ENCODE measurements around the gene NOX3. TPM values are rescaled to one million over a fixed set of nuclear protein-coding genes. Genes with fewer than 3 reads are reported as not detected.

NOX3 gene
- total and polyA plus RNA-seq, 2 experiments from 2014 or later: not detected

GRCh38 chr6:155441112-155441465 lies 14.6 kb downstream of the NOX3 start:
- Mint-ChIP-seq H3K27ac (peak overlapping the region; percentile 70; the same call in 1 of the 2 replicates), H3K4me1 (peaks cover 5% of the 10 kb centered on the region; the same call in 1 of the 3 replicates), H3K27me3 (ENCODE audit: insufficient read depth, low read depth, poor library complexity) (no peaks in the 10 kb centered on the region), H3K4me3 (no peak overlapping the region), H3K36me3 (ENCODE audit: low read depth) (no peaks in the 10 kb centered on the region), H3K9me3 (no peaks in the 10 kb centered on the region)
- TF ChIP-seq ZNF331 (CRISPR knock-in tag; IDR thresholded peaks at IDR 0.05; ENCODE audit: low read depth) (no peak), STAT1 (IDR thresholded peaks at IDR 0.05; ENCODE audit: unreplicated experiment) (no peak), ZNF114 (CRISPR knock-in tag; IDR thresholded peaks at IDR 0.05) (no peak), REST (IDR thresholded peaks at IDR 0.05; ENCODE audit: unreplicated experiment) (no peak), CREB1 (CRISPR knock-in tag; IDR thresholded peaks at IDR 0.05; ENCODE audit: low read depth) (no peak)
- TF ChIP-seq, protein P1, sequence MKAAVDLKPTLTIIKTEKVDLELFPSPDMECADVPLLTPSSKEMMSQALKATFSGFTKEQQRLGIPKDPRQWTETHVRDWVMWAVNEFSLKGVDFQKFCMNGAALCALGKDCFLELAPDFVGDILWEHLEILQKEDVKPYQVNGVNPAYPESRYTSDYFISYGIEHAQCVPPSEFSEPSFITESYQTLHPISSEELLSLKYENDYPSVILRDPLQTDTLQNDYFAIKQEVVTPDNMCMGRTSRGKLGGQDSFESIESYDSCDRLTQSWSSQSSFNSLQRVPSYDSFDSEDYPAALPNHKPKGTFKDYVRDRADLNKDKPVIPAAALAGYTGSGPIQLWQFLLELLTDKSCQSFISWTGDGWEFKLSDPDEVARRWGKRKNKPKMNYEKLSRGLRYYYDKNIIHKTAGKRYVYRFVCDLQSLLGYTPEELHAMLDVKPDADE (IDR thresholded peaks at IDR 0.05): no peak
- ATAC-seq: no peak
- Histone ChIP-seq H3K4me3 (no peak overlapping the region), H3K27ac (ENCODE audit: low read depth) (no peak overlapping the region), H3K4me2 (no peak overlapping the region), H3K36me3 (ENCODE audit: insufficient read depth) (no peaks in the 10 kb centered on the region), H2AFZ (no peak overlapping the region), H3K79me2 (replicated peaks; ENCODE audit: insufficient read depth) (no peaks in the 10 kb centered on the region), H3K4me1 (ENCODE audit: insufficient read depth) (no peaks in the 10 kb centered on the region), H3K27me3 (ENCODE audit: insufficient read depth) (no peaks in the 10 kb centered on the region), H3F3A (replicated peaks; ENCODE audit: low read depth) (no peaks in the 10 kb centered on the region), H4K20me1 (replicated peaks; ENCODE audit: insufficient read depth) (no peaks in the 10 kb centered on the region), H3K9me2 (ENCODE audit: insufficient read depth) (no peaks in the 10 kb centered on the region)
- no peak for DNase-seq (ENCODE audit: low spot score)

- H3K4me1 ChIP-seq (ENCODE audit: insufficient read depth): no peaks in the 10 kb centered on the region
- no peak overlapping the region for H3K4me2 ChIP-seq
- no peaks in the 10 kb centered on the region for H3K9me2 ChIP-seq (ENCODE audit: insufficient read depth)
- no peaks in the 10 kb centered on the region for H3K27me3 Mint-ChIP-seq (ENCODE audit: insufficient read depth, low read depth, poor library complexity)
- DNase-seq (ENCODE audit: low spot score): no peak
- H4K20me1 ChIP-seq (replicated peaks; ENCODE audit: insufficient read depth): no peaks in the 10 kb centered on the region
- ATAC-seq: no peak; the same call in 2 of the 3 replicates
- H3K27me3 ChIP-seq (ENCODE audit: insufficient read depth): no peaks in the 10 kb centered on the region
- H3K36me3 ChIP-seq (ENCODE audit: insufficient read depth): no peaks in the 10 kb centered on the region
- H3K4me1 Mint-ChIP-seq: peaks cover 5% of the 10 kb centered on the region; the same call in 1 of the 3 replicates
- H3K9me3 Mint-ChIP-seq: no peaks in the 10 kb centered on the region
- H3K27ac Mint-ChIP-seq: peak overlapping the region; percentile 73
- no peak overlapping the region for H2AFZ ChIP-seq
- H3K36me3 Mint-ChIP-seq (ENCODE audit: low read depth): no peaks in the 10 kb centered on the region
- no peak overlapping the region for H3K27ac ChIP-seq (ENCODE audit: low read depth)
- H3K4me3 Mint-ChIP-seq: no peak overlapping the region
- no peaks in the 10 kb centered on the region for H3F3A ChIP-seq (replicated peaks; ENCODE audit: low read depth)
- no peak overlapping the region for H3K4me3 ChIP-seq
- no peaks in the 10 kb centered on the region for H3K79me2 ChIP-seq (replicated peaks; ENCODE audit: insufficient read depth)
- TF ChIP-seq CREB1 (CRISPR knock-in tag; IDR thresholded peaks at IDR 0.05; ENCODE audit: low read depth): no peak
- TF ChIP-seq REST (IDR thresholded peaks at IDR 0.05; ENCODE audit: unreplicated experiment): no peak
- TF ChIP-seq EZH2phosphoT487 (IDR thresholded peaks at IDR 0.05; ENCODE audit: unreplicated experiment): no peak
- no peak for TF ChIP-seq ZNF114 (CRISPR knock-in tag; IDR thresholded peaks at IDR 0.05)
- TF ChIP-seq STAT1 (IDR thresholded peaks at IDR 0.05; ENCODE audit: unreplicated experiment): no peak
- TF ChIP-seq, protein P2, sequence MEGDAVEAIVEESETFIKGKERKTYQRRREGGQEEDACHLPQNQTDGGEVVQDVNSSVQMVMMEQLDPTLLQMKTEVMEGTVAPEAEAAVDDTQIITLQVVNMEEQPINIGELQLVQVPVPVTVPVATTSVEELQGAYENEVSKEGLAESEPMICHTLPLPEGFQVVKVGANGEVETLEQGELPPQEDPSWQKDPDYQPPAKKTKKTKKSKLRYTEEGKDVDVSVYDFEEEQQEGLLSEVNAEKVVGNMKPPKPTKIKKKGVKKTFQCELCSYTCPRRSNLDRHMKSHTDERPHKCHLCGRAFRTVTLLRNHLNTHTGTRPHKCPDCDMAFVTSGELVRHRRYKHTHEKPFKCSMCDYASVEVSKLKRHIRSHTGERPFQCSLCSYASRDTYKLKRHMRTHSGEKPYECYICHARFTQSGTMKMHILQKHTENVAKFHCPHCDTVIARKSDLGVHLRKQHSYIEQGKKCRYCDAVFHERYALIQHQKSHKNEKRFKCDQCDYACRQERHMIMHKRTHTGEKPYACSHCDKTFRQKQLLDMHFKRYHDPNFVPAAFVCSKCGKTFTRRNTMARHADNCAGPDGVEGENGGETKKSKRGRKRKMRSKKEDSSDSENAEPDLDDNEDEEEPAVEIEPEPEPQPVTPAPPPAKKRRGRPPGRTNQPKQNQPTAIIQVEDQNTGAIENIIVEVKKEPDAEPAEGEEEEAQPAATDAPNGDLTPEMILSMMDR (conservative IDR thresholded peaks at IDR 0.05; ENCODE audit: low read depth in 2 of 2): no peak
- no peak for TF ChIP-seq EZH2 (IDR thresholded peaks at IDR 0.05; ENCODE audit: low read depth, unreplicated experiment)
Observed at GRCh38 chr6:155440398-155441111, 15.1 kb downstream of the NOX3 start.
